BE2C (cell line): ENCODE measurements around the gene MAGI2.

Experiments used
- DNase-seq: peaks from one replicate; pipeline ENCODE4 v3.0.0-alpha.2; 2020
- H3K27me3 ChIP-seq: fragments of 250-450 bp; sonication (Bioruptor Pico); 2 replicates; pipeline ENCODE4 v1.5.1; 2020; ENCODE audit warnings: mild to moderate bottlenecking
- H3K36me3 ChIP-seq: fragments of 250-450 bp; sonication (Bioruptor Pico); 2 replicates; pipeline ENCODE4 v1.5.1; 2020; ENCODE audit warnings: mild to moderate bottlenecking
- H3K4me1 ChIP-seq: fragments of 250-450 bp; sonication (Bioruptor Pico); 2 replicates; pipeline ENCODE4 v1.5.1; 2020
- H3K4me3 ChIP-seq: 2 replicates; pipeline ENCODE4 v1.5.1; 2011; ENCODE audit warnings: low read depth, low read length
- H3K9me3 ChIP-seq: fragments of 250-450 bp; sonication (Bioruptor Pico); 2 replicates; pipeline ENCODE4 v1.5.1; 2020
- CTCF ChIP-seq: IDR thresholded peaks from 2 replicates; pipeline ENCODE4 v1.5.1; 2012; ENCODE audit warnings: mild to moderate bottlenecking, low read depth, low read length

Gene MAGI2

GRCh38 chr7:79216236-79216635 is 237.2 kb downstream of the MAGI2 start:
- Histone ChIP-seq H3K4me3 (no peak overlapping the region), H3K9me3 (no peaks in the 10 kb centered on the region), H3K4me1 (no peaks in the 10 kb centered on the region), H3K27me3 (no peaks in the 10 kb centered on the region; the same call in 1 of the 2 replicates), H3K36me3 (no peaks in the 10 kb centered on the region)
- no peak for DNase-seq
- TF ChIP-seq CTCF = no peak

- Histone ChIP-seq H3K36me3 (no peaks in the 10 kb centered on the region), H3K4me3 (no peak overlapping the region), H3K27me3 (no peaks in the 10 kb centered on the region; the same call in none of the 2 replicates), H3K9me3 (no peaks in the 10 kb centered on the region), H3K4me1 (no peaks in the 10 kb centered on the region)
- TF ChIP-seq CTCF = no peak
- no peak for DNase-seq
Observed at GRCh38 chr7:79212334-79212733, 241.1 kb downstream of the MAGI2 start.

- no peaks in the 10 kb centered on the region for H3K4me1 ChIP-seq
- H3K9me3 ChIP-seq = no peaks in the 10 kb centered on the region
- no peak for DNase-seq
- no peaks in the 10 kb centered on the region; the same call in none of the 2 replicates for H3K27me3 ChIP-seq
- no peak for TF ChIP-seq CTCF
- H3K4me3 ChIP-seq = no peak overlapping the region
- no peaks in the 10 kb centered on the region for H3K36me3 ChIP-seq
Observed at GRCh38 chr7:79211724-79212123, 241.7 kb downstream of the MAGI2 start.

GRCh38 chr7:79199961-79200360 is 253.5 kb downstream of the MAGI2 start:
- H3K27me3 ChIP-seq = no peaks in the 10 kb centered on the region
- no peak overlapping the region for H3K4me3 ChIP-seq
- no peak for DNase-seq
- no peak for TF ChIP-seq CTCF
- H3K4me1 ChIP-seq = no peaks in the 10 kb centered on the region
- no peaks in the 10 kb centered on the region for H3K36me3 ChIP-seq
- no peaks in the 10 kb centered on the region for H3K9me3 ChIP-seq

GRCh38 chr7:79199266-79199665 is 254.2 kb downstream of the MAGI2 start:
- H3K4me3 ChIP-seq = no peak overlapping the region
- no peaks in the 10 kb centered on the region for H3K36me3 ChIP-seq
- no peaks in the 10 kb centered on the region for H3K9me3 ChIP-seq
- no peaks in the 10 kb centered on the region for H3K27me3 ChIP-seq
- no peak for TF ChIP-seq CTCF
- no peak for DNase-seq
- H3K4me1 ChIP-seq = no peaks in the 10 kb centered on the region

GRCh38 chr7:79185605-79186004 is 267.9 kb downstream of the MAGI2 start:
- no peaks in the 10 kb centered on the region for H3K9me3 ChIP-seq

More at GRCh38 chr7:79185605-79186004, 267.9 kb downstream of the MAGI2 start:
- Histone ChIP-seq H3K27me3 (no peaks in the 10 kb centered on the region), H3K36me3 (no peaks in the 10 kb centered on the region), H3K4me3 (no peak overlapping the region), H3K4me1 (no peaks in the 10 kb centered on the region)
- DNase-seq = no peak
- TF ChIP-seq CTCF = no peak
